Gastrocnemius medialis (tissue), 4 donors: ENCODE measurements around the gene ITPK1. TPM values are rescaled to one million over a fixed set of nuclear protein-coding genes. Genes with fewer than 3 reads are reported as not detected.

Experiments
- ATAC-seq, 2 donors: fragments of 150-250 bp; one replicate each; pipeline ENCODE4 v1.9.1; 2016
- DNase-seq, 2 donors: peaks; one replicate each; pipeline ENCODE4 v3.0.0-alpha.2; 2019
- H3K27ac ChIP-seq, 4 donors: fragments of 200-600 bp; sonication (generic); 1 replicate in 1 of 4; 2 replicates in 3 of 4; pipeline ENCODE4 v1.5.1; 2016 to 2018; ENCODE audit warnings: mild to moderate bottlenecking in 2 of 4, moderate library complexity in 1 of 4
- H3K27me3 ChIP-seq, 3 donors: fragments of 200-600 bp; sonication (generic) in 2 of 3; 1 replicate in 1 of 3; 2 replicates in 2 of 3; pipeline versions ENCODE4 v1.5.1 to v1.6.0; 2016 to 2019; ENCODE audit warnings: mild to moderate bottlenecking in 1 of 3, moderate library complexity in 1 of 3
- H3K36me3 ChIP-seq, 2 donors: fragments of 200-600 bp; sonication (generic) in 1 of 2; one replicate each; pipeline ENCODE4 v1.5.1; 2017 to 2018
- H3K4me1 ChIP-seq, 2 donors: fragments of 200-600 bp; sonication (generic) in 1 of 2; one replicate each; pipeline ENCODE4 v1.5.1; 2016 to 2017; ENCODE audit warnings: mild to moderate bottlenecking in 2 of 2
- H3K4me3 ChIP-seq, 4 donors: fragments of 200-600 bp; sonication (generic) in 3 of 4; 1 replicate in 1 of 4; 2 replicates in 3 of 4; pipeline ENCODE4 v1.5.1; 2016 to 2019; ENCODE audit warnings: mild to moderate bottlenecking in 2 of 4
- H3K9me3 ChIP-seq, 3 donors: fragments of 200-600 bp; sonication (generic) in 2 of 3; 1 replicate in 1 of 3; 2 replicates in 2 of 3; pipeline ENCODE4 v1.5.1; 2016 to 2019
- CTCF ChIP-seq, 5 experiments: fragments of 450-650 bp in 3 of 5; fragments of 200-600 bp in 2 of 5; sonication (generic) in 2 of 5; IDR thresholded peaks in 4 of 5; conservative IDR thresholded peaks in 1 of 5; 1 replicate in 4 of 5; 2 replicates in 1 of 5; pipeline ENCODE4 v1.5.1; 2016 to 2019; ENCODE audit warnings: antibody characterized with exemption in 5 of 5, mild to moderate bottlenecking in 3 of 5, moderate library complexity in 3 of 5
- POLR2A ChIP-seq, 2 donors: fragments of 450-650 bp; IDR thresholded peaks; one replicate each; pipeline ENCODE4 v1.6.1; 2017; ENCODE audit warnings: antibody characterized with exemption in 2 of 2, mild to moderate bottlenecking in 2 of 2, moderate library complexity in 2 of 2
- in situ Hi-C, 4 donors: fragments of 200-750 bp; cut with MboI; loops; one replicate each; pipeline versions ENCODE4 v1.15.0 to v1.8.0; 2017; ENCODE audit warnings: low sequenced_read_pairs in 4 of 4
- intact Hi-C: fragments of 100-400 bp; cut with DNase I; formaldehyde crosslinking; loops from one replicate; pipeline ENCODE4 v1.15.1; 2023; ENCODE audit warnings: low total_unique reads
- total RNA-seq, 4 donors: library from RNA; depleted of rRNA; stranded (reverse); fragments of >200 nt; gene quantifications; one replicate each; pipeline versions ENCODE4 v1.1.0 to v1.2.3, GENCODE V29; 2016

ITPK1 gene
- total RNA-seq, 4 donors from 2014 or later: 49.7 to 80.1 (median 53.6) TPM

- no peaks in the 10 kb centered on the region for H3K4me1 ChIP-seq
- H3K9me3 ChIP-seq: no peaks in the 10 kb centered on the region
- H3K27ac ChIP-seq: no peak overlapping the region
- no peak for DNase-seq
- H3K27me3 ChIP-seq: no peaks in the 10 kb centered on the region
- in situ Hi-C loops (no loop called here), intact Hi-C loops (no loop called here)
- no peak for ATAC-seq
- no peaks in the 10 kb centered on the region for H3K36me3 ChIP-seq
- no peak for TF ChIP-seq POLR2A (IDR thresholded peaks at IDR 0.05)
- TF ChIP-seq CTCF (IDR thresholded peaks at IDR 0.05 in 4 of 5, conservative IDR thresholded peaks at IDR 0.05 in 1 of 5): no peak
- H3K4me3 ChIP-seq: no peak overlapping the region
Observed at GRCh38 chr14:92930737-92931602, 184.8 kb downstream of the ITPK1 start.

- ATAC-seq (no peak), DNase-seq (no peak)
- Histone ChIP-seq H3K36me3 (no peaks in the 10 kb centered on the region), H3K4me1 (no peaks in the 10 kb centered on the region), H3K4me3 (no peak overlapping the region), H3K9me3 (no peaks in the 10 kb centered on the region), H3K27ac (no peak overlapping the region), H3K27me3 (no peaks in the 10 kb centered on the region)
- intact Hi-C loops: no loop called here
- in situ Hi-C loops: no loop called here
- TF ChIP-seq CTCF (IDR thresholded peaks at IDR 0.05 in 4 of 5, conservative IDR thresholded peaks at IDR 0.05 in 1 of 5) (no peak), POLR2A (IDR thresholded peaks at IDR 0.05) (no peak)
Observed at GRCh38 chr14:92929689-92930608, 185.8 kb downstream of the ITPK1 start.

- Histone ChIP-seq H3K9me3 (no peaks in the 10 kb centered on the region), H3K27me3 (no peaks in the 10 kb centered on the region), H3K4me3 (no peak overlapping the region), H3K27ac (no peak overlapping the region), H3K4me1 (no peaks in the 10 kb centered on the region), H3K36me3 (no peaks in the 10 kb centered on the region)
- TF ChIP-seq CTCF (IDR thresholded peaks at IDR 0.05 in 4 of 5, conservative IDR thresholded peaks at IDR 0.05 in 1 of 5): no peak
- no peak for TF ChIP-seq POLR2A (IDR thresholded peaks at IDR 0.05)
- in situ Hi-C loops: no loop called here
- ATAC-seq (no peak), DNase-seq (no peak)
- intact Hi-C loops: no loop called here
Observed at GRCh38 chr14:92928961-92929688, 186.6 kb downstream of the ITPK1 start.

GRCh38 chr14:92928258-92928629 lies 187.5 kb downstream of the ITPK1 start:
- ATAC-seq (no peak), DNase-seq (no peak)
- intact Hi-C loops: no loop called here
- no peaks in the 10 kb centered on the region for H3K4me1 ChIP-seq
- TF ChIP-seq CTCF (IDR thresholded peaks at IDR 0.05 in 4 of 5, conservative IDR thresholded peaks at IDR 0.05 in 1 of 5) (no peak), POLR2A (IDR thresholded peaks at IDR 0.05) (no peak)
- no peak overlapping the region for H3K4me3 ChIP-seq
- in situ Hi-C loops: no loop called here
- no peak overlapping the region for H3K27ac ChIP-seq
- no peaks in the 10 kb centered on the region for H3K36me3 ChIP-seq
- no peaks in the 10 kb centered on the region for H3K27me3 ChIP-seq
- no peaks in the 10 kb centered on the region for H3K9me3 ChIP-seq
